ENCODE measurements around the gene DHFR2.
A peak's percentile ranks its signal among the peaks of the same experiment; 100 is the strongest.

DHFR2 gene

GRCh38 chr3:94101860-94102259 is 39.1 kb upstream of the DHFR2 start:
- peak; percentile 11 for DNase-seq
- no CpG with 5 or more reads among the region's 4 CpGs for WGBS
- H3K4me3 ChIP-seq (ENCODE audit: insufficient read depth in 1 of 2, low read depth in 1 of 2, low read length in 2 of 2) = no peak overlapping the region

GRCh38 chr3:94099311-94099710 is 36.6 kb upstream of the DHFR2 start:
- DNase-seq = no peak
- H2BK5ac ChIP-seq (ENCODE audit: low read depth, low read length, poor library complexity, severe bottlenecking) = no peak overlapping the region
- H2BK15ac ChIP-seq (ENCODE audit: low read depth, poor library complexity, severe bottlenecking) = no peak overlapping the region
- H3K79me1 ChIP-seq (replicated peaks; ENCODE audit: low read length, poor library complexity, severe bottlenecking) = peaks cover 4% of the 10 kb centered on the region
- H3K36me3 ChIP-seq (ENCODE audit: control insufficient read depth in 1 of 2, insufficient read depth in 2 of 2, low read depth in 1 of 2, low read length in 2 of 2) = peaks cover 3 to 61% of the 10 kb centered on the region in 2 experiments
- no peaks in the 10 kb centered on the region for H3K4me1 ChIP-seq (ENCODE audit: control insufficient read depth, insufficient read depth, low read depth, low read length)
- H3K4me2 ChIP-seq (ENCODE audit: low read length, poor library complexity, severe bottlenecking) = no peak overlapping the region
- no peaks in the 10 kb centered on the region for H3K9me3 ChIP-seq (ENCODE audit: control insufficient read depth, low read length)
- no peak overlapping the region for H3K27ac ChIP-seq (ENCODE audit: low read length, poor library complexity, severe bottlenecking)
- H3K9ac ChIP-seq (ENCODE audit: low read length) = no peak overlapping the region
- H3K18ac ChIP-seq (ENCODE audit: low read depth in 1 of 2, low read length in 2 of 2) = no peak overlapping the region
- H2BK12ac ChIP-seq (ENCODE audit: low read length in 2 of 2) = no peak overlapping the region
- H3K4ac ChIP-seq (ENCODE audit: low read depth in 1 of 2, low read length in 2 of 2) = no peak overlapping the region
- no peak overlapping the region for H2AK5ac ChIP-seq (ENCODE audit: low read length, severe bottlenecking)
- H3K27me3 ChIP-seq (ENCODE audit: control insufficient read depth in 1 of 2, insufficient read depth in 1 of 2, low read length in 2 of 2) = no peaks in the 10 kb centered on the region
- WGBS = no CpG with 5 or more reads among the region's 1 CpG
- no peak overlapping the region for H3K23ac ChIP-seq (ENCODE audit: low read length in 2 of 2)
- H4K8ac ChIP-seq (ENCODE audit: low read length) = no peak overlapping the region
- no peak overlapping the region for H2AFZ ChIP-seq (ENCODE audit: low read depth, low read length)
- H3K14ac ChIP-seq (ENCODE audit: low read length in 2 of 2) = no peak overlapping the region
- H3K4me3 ChIP-seq (ENCODE audit: insufficient read depth in 1 of 2, low read depth in 1 of 2, low read length in 2 of 2) = no peak overlapping the region
- H2BK120ac ChIP-seq (ENCODE audit: low read depth, low read length) = no peak overlapping the region
- H4K91ac ChIP-seq (ENCODE audit: low read length) = no peak overlapping the region

More at GRCh38 chr3:94101860-94102259, 39.1 kb upstream of the DHFR2 start:
- H3K18ac ChIP-seq (ENCODE audit: low read depth in 1 of 2, low read length in 2 of 2) = no peak overlapping the region
- H3K14ac ChIP-seq (ENCODE audit: low read length in 2 of 2) = no peak overlapping the region
- H3K9me3 ChIP-seq (ENCODE audit: control insufficient read depth, low read length) = no peaks in the 10 kb centered on the region
- no peak overlapping the region for H3K4ac ChIP-seq (ENCODE audit: low read depth in 1 of 2, low read length in 2 of 2)
- H3K27ac ChIP-seq (ENCODE audit: low read length, poor library complexity, severe bottlenecking) = no peak overlapping the region
- no peak overlapping the region for H2AFZ ChIP-seq (ENCODE audit: low read depth, low read length)
- H2BK15ac ChIP-seq (ENCODE audit: low read depth, poor library complexity, severe bottlenecking) = no peak overlapping the region
- H2BK5ac ChIP-seq (ENCODE audit: low read depth, low read length, poor library complexity, severe bottlenecking) = no peak overlapping the region
- no peak overlapping the region for H3K9ac ChIP-seq (ENCODE audit: low read length)
- H2AK5ac ChIP-seq (ENCODE audit: low read length, severe bottlenecking) = no peak overlapping the region
- peaks cover 3% of the 10 kb centered on the region for H3K79me1 ChIP-seq (replicated peaks; ENCODE audit: low read length, poor library complexity, severe bottlenecking)
- no peak overlapping the region for H3K23ac ChIP-seq (ENCODE audit: low read length in 2 of 2)
- H3K36me3 ChIP-seq (ENCODE audit: control insufficient read depth in 1 of 2, insufficient read depth in 2 of 2, low read depth in 1 of 2, low read length in 2 of 2) = peaks cover 0 to 45% of the 10 kb centered on the region in 2 experiments
- H4K91ac ChIP-seq (ENCODE audit: low read length) = no peak overlapping the region
- H3K27me3 ChIP-seq (ENCODE audit: control insufficient read depth in 1 of 2, insufficient read depth in 1 of 2, low read length in 2 of 2) = no peaks in the 10 kb centered on the region
- no peak overlapping the region for H2BK120ac ChIP-seq (ENCODE audit: low read depth, low read length)
- H3K4me2 ChIP-seq (ENCODE audit: low read length, poor library complexity, severe bottlenecking) = no peak overlapping the region
- H2BK12ac ChIP-seq (ENCODE audit: low read length in 2 of 2) = no peak overlapping the region
- H4K8ac ChIP-seq (ENCODE audit: low read length) = no peak overlapping the region
- no peaks in the 10 kb centered on the region for H3K4me1 ChIP-seq (ENCODE audit: control insufficient read depth, insufficient read depth, low read depth, low read length)

- H3K4me1 ChIP-seq (ENCODE audit: control insufficient read depth, insufficient read depth, low read depth, low read length) = no peaks in the 10 kb centered on the region
- no peak overlapping the region for H4K8ac ChIP-seq (ENCODE audit: low read length)
- H3K14ac ChIP-seq (ENCODE audit: low read length in 2 of 2) = no peak overlapping the region
- no peak overlapping the region for H3K18ac ChIP-seq (ENCODE audit: low read depth in 1 of 2, low read length in 2 of 2)
- no peak overlapping the region for H2AFZ ChIP-seq (ENCODE audit: low read depth, low read length)
- no peak overlapping the region for H2BK120ac ChIP-seq (ENCODE audit: low read depth, low read length)
- peak; percentile 37 for DNase-seq
- no peak overlapping the region for H2BK12ac ChIP-seq (ENCODE audit: low read length in 2 of 2)
- whole genome bisulfite sequencing = 83% methylated on average over 3 of the region's 3 CpGs
- no peaks in the 10 kb centered on the region for H3K9me3 ChIP-seq (ENCODE audit: control insufficient read depth, low read length)
- no peak overlapping the region for H2AK5ac ChIP-seq (ENCODE audit: low read length, severe bottlenecking)
- no peak overlapping the region for H3K9ac ChIP-seq (ENCODE audit: low read length)
- no peak overlapping the region for H3K4ac ChIP-seq (ENCODE audit: low read depth in 1 of 2, low read length in 2 of 2)
- H3K4me2 ChIP-seq (ENCODE audit: low read length, poor library complexity, severe bottlenecking) = no peak overlapping the region
- peaks cover 4% of the 10 kb centered on the region for H3K79me1 ChIP-seq (replicated peaks; ENCODE audit: low read length, poor library complexity, severe bottlenecking)
- no peak overlapping the region for H3K23ac ChIP-seq (ENCODE audit: low read length in 2 of 2)
- no peak overlapping the region for H3K4me3 ChIP-seq (ENCODE audit: insufficient read depth in 1 of 2, low read depth in 1 of 2, low read length in 2 of 2)
- no peak overlapping the region for H4K91ac ChIP-seq (ENCODE audit: low read length)
- H2BK15ac ChIP-seq (ENCODE audit: low read depth, poor library complexity, severe bottlenecking) = no peak overlapping the region
- no peak overlapping the region for H2BK5ac ChIP-seq (ENCODE audit: low read depth, low read length, poor library complexity, severe bottlenecking)
- no peaks in the 10 kb centered on the region for H3K27me3 ChIP-seq (ENCODE audit: control insufficient read depth in 1 of 2, insufficient read depth in 1 of 2, low read length in 2 of 2)
- H3K27ac ChIP-seq (ENCODE audit: low read length, poor library complexity, severe bottlenecking) = no peak overlapping the region
- peaks cover 3 to 58% of the 10 kb centered on the region in 2 experiments for H3K36me3 ChIP-seq (ENCODE audit: control insufficient read depth in 1 of 2, insufficient read depth in 2 of 2, low read depth in 1 of 2, low read length in 2 of 2)
Observed at GRCh38 chr3:94098452-94098851, 35.7 kb upstream of the DHFR2 start.

DNA sequence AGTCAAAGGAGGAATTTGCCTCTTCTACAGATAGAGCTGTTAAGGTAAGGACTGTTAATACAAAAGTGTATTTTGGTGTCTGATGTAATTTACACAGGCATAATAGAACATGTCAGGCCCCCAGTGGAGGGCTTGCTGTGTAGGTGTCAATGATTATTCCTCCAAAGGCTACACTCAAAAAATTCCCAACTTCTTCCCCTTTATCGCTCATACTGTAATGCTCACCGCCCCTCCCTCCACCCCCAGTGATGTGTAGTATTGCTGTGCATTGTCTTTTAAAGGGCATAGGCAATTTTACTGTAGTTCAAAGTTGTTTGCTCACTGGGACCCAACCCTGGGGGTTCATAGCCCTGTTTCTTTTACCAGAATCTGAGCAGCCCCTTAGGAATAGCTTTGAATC is 32.4 kb upstream of the DHFR2 start:
- Histone ChIP-seq H3K27me3 (ENCODE audit: control insufficient read depth in 1 of 2, insufficient read depth in 1 of 2, low read length in 2 of 2) (no peaks in the 10 kb centered on the region), H3K23ac (ENCODE audit: low read length in 2 of 2) (no peak overlapping the region), H3K4me3 (ENCODE audit: insufficient read depth in 1 of 2, low read depth in 1 of 2, low read length in 2 of 2) (no peak overlapping the region), H3K14ac (ENCODE audit: low read length in 2 of 2) (no peak overlapping the region), H3K18ac (ENCODE audit: low read depth in 1 of 2, low read length in 2 of 2) (no peak overlapping the region), H2AFZ (ENCODE audit: low read depth, low read length) (no peak overlapping the region), H3K36me3 (ENCODE audit: control insufficient read depth in 1 of 2, insufficient read depth in 2 of 2, low read depth in 1 of 2, low read length in 2 of 2) (peaks cover 3 to 67% of the 10 kb centered on the region in 2 experiments), H2BK5ac (ENCODE audit: low read depth, low read length, poor library complexity, severe bottlenecking) (no peak overlapping the region), H3K4ac (ENCODE audit: low read depth in 1 of 2, low read length in 2 of 2) (no peak overlapping the region), H2BK12ac (ENCODE audit: low read length in 2 of 2) (no peak overlapping the region), H2AK5ac (ENCODE audit: low read length, severe bottlenecking) (no peak overlapping the region), H3K9me3 (ENCODE audit: control insufficient read depth, low read length) (no peaks in the 10 kb centered on the region), H2BK15ac (ENCODE audit: low read depth, poor library complexity, severe bottlenecking) (no peak overlapping the region), H4K8ac (ENCODE audit: low read length) (no peak overlapping the region), H2BK120ac (ENCODE audit: low read depth, low read length) (no peak overlapping the region), H4K91ac (ENCODE audit: low read length) (no peak overlapping the region), H3K4me1 (ENCODE audit: control insufficient read depth, insufficient read depth, low read depth, low read length) (no peaks in the 10 kb centered on the region), H3K27ac (ENCODE audit: low read length, poor library complexity, severe bottlenecking) (no peak overlapping the region), H3K9ac (ENCODE audit: low read length) (no peak overlapping the region), H3K4me2 (ENCODE audit: low read length, poor library complexity, severe bottlenecking) (no peak overlapping the region), H3K79me1 (replicated peaks; ENCODE audit: low read length, poor library complexity, severe bottlenecking) (peaks cover 7% of the 10 kb centered on the region)
- DNase-seq = no peak
- WGBS = no CpG with 5 or more reads among the region's 2 CpGs

Data from mesenchymal stem cell (in vitro differentiated cells and primary cell).